ENCODE results near the gene TRAPPC1.

GRCh38 chr17:7883781-7884386 is 47.9 kb downstream of the TRAPPC1 start:
- TF ChIP-seq EZH2 (IDR thresholded peaks at IDR 0.05; ENCODE audit: low read depth) (no peak), CTCF (conservative IDR thresholded peaks at IDR 0.05) (no peak)
